ENCODE data around the gene ACOT8.
"Not testable (repeated sequence)": the region's sequence is repeated elsewhere in the genome, so short reads cannot be mapped to it uniquely, and the experiment has no call there.

ACOT8 gene

DNA sequence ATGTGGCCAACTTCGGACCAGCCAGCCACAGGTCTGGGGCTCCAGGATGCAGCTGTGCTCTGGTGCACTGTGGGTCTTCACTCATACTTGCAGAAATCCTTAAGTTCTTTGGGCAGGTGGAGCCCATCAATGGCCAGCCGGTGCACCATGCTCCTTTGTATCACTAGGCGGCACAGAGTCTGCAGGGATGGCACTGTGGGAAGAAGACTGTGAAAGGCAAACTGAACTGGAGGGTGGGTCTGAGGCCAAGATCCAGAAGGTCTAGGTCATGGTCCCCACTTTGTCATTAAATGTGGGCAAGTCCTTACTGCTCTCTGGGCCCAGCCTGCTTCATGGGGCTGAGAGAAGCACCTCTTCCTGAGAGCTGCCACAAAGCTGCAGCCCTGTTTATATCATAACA is 31.5 kb upstream of the ACOT8 start:
- in situ Hi-C loops (cut with HindIII; ENCODE audit: low sequenced_read_pairs): no loop called here

- in situ Hi-C loops (cut with HindIII; ENCODE audit: low sequenced_read_pairs): no loop called here
These were observed 30.1 kb upstream of the ACOT8 start, which contains the start of gene SPATA25 for GRCh38 chr20:45887346-45887715. TSS of gene SPATA25 (minus strand) at chr20:45887622. CDS start at chr20:45887590, 32 bp downstream.

GRCh38 chr20:45886590-45887345 is 29.6 kb upstream of the ACOT8 start:
- in situ Hi-C loops (cut with HindIII; ENCODE audit: low sequenced_read_pairs): no loop called here

- in situ Hi-C loops (cut with HindIII; ENCODE audit: low sequenced_read_pairs): no loop called here
These were observed 25.9 kb upstream of the ACOT8 start for GRCh38 chr20:45883100-45883469.

DNA sequence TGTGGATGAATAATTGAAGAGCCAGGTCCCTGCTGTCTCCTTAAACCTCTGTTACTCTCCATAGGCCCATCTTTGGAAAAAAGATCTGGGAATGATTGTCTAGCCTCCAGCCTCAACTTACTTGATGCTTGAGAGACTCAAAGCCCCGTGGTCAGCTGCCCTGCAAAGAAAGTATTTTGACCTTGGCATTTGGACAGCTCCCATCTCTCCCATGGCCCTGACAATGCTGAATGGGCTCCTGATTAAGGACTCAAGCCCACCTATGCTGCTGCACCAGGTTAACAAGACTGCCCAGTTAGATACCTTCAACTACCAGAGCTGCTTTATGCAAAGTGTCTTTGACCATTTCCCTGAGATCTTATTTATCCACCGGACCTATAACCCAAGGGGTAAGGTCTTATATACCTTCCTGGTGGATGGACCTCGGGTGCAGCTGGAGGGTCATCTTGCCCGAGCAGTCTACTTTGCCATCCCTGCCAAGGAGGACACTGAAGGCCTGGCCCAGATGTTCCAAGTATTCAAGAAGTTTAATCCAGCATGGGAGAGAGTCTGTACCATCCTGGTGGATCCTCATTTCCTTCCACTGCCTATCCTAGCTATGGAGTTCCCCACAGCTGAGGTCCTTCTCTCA is 25.4 kb upstream of the ACOT8 start:
- in situ Hi-C loops (cut with HindIII; ENCODE audit: low sequenced_read_pairs): no loop called here

DNA sequence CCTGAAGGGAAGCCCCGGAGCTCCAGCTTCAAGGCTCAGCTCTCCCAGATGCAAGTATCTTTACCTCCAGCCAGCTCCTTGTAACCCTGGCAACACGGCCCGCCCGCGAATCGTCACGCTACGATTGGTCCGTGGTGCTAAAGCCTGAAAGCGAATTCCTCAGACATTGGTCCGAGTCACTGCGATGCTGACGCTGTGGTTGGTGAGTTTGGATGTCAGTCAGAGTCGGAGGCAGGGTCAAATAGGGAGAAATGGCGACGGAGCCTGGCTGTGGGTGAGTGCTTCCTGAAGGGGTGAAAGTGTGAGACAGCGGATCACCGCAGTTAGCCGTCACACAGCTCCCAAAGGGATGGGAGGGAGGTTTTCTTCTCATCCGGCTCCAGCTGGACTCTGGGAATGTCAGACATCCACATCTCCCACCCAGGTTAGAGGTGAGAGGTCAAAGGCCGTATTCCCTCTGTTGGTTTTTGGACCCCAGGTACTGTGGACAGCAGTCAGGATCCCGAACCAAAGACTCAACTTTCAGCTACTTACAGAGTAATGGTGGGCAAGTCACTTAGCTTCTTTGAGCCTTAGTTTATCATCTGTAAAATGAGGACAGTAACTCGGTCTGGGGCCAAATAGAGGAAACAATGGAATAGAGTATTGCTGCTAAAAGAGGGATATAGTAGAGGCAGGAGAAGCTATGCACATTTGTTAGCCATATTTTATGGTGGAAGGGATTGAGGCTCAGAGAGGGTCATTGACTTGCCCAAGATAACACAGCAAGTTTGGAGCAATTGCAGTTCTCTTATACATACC is 24.0 kb upstream of the ACOT8 start, which contains the start of gene ZSWIM1:
Gene ZSWIM1 (plus strand): TSS at position 240 of the 801 bp plus-strand sequence. CDS start 1,366 bp downstream, outside the sequence.
- in situ Hi-C loops (cut with HindIII; ENCODE audit: low sequenced_read_pairs): no loop called here

DNA sequence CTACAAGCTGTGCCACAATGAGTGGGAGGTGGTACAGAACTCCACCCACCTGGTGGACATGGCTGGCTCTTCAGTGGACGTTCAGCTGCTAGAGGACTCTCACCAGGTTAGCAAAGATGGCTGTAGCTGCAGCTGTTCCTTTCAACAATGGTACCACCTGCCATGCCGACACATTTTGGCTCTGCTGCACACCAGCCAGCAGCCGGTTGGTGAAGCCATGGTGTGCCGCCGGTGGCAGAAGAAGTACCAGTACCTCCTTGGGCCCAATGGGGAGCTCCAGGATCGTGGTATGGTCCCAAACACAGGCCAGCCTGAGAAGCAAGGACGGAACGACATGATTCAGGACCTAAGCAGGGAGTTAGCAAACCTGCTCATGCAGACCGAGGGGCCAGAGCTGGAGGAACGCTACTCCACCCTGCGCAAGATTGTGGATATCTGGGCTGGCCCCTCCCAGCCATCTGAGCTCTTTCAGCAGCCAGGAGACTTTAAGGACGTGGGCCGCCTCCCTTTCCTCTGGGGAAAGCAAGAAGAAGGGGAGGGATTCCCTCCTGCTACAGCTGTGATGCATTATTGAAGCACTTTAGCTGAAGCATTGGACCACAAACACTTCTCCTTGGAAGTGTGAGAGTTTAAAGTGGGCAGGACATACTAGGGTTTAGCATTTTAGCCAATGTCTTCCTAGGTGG is 21.0 kb upstream of the ACOT8 start:
- in situ Hi-C loops (cut with HindIII; ENCODE audit: low sequenced_read_pairs): no loop called here

DNA sequence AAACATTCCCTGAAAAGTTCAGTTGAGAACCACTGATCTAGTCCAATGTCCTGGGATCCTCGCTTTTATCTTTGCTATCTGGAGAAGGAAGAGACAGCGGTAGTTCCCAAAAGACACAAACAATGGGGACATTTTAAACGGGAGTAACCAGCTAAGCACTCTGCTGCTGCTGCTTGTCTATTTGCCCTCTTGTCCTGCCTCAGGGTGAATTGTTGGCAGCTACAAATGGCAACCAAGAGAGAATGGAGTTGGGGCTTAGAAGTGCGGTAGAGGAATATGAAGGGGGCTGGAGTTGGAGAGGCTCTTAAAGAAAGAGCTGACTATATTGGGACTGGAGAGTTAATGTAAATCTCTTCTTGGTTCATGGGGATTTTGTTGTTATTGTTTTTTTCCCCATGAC is 17.4 kb upstream of the ACOT8 start:
- in situ Hi-C loops (cut with HindIII; ENCODE audit: low sequenced_read_pairs): no loop called here

DNA sequence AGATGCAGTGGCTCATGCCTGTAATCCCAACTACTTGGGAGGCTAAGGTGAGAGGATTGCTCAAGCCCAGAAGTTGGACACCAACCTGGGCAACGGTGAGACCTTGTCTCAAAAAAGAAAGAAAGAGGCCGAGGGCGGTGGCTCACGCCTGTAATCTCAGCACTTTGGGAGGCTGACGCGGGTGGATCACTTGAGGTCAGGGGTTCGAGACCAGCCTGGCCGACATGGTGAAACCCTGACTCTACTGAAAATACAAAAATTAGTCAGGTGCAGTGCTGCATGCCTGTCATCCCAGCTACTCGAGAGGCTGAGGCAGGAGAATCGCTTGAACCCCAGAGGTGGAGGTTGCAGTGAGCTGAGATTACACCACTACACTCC is 16.9 kb upstream of the ACOT8 start:
- in situ Hi-C loops (cut with HindIII; ENCODE audit: low sequenced_read_pairs): not testable (repeated sequence)

DNA sequence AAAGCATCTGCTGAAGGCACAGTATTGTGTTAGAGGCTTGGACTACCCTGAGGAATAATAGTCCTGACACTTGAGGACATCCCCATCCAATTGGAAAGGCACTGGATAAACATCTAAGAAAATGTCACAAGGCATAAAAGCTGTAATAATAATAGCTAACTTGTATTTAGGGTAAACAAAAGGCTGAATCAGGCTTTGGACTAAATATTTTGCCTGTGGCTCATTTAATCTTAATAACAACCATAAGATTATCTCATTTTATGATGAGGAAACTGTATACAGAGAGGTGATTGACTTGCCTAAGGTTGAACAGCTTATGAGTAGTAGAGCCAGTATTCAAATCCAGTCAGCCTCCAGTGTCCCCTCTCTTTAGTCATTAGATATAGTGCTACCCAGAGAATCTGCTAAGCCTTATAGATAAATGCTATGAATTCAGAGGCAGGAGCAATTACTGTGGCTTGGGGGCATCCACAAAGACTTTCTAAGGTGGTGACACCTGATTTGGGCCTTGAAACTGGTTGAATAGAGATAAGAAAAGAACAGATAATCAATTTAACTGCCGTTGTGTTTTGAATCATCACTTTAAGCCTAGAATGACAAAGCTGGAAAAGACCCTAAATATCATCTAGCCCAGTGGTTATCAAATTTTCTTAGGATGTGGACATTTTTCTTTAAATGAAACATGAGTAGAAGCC is 16.4 kb upstream of the ACOT8 start:
- in situ Hi-C loops (cut with HindIII; ENCODE audit: low sequenced_read_pairs): no loop called here

- in situ Hi-C loops (cut with HindIII; ENCODE audit: low sequenced_read_pairs): no loop called here
These were observed 15.4 kb upstream of the ACOT8 start for GRCh38 chr20:45872626-45873025.

DNA sequence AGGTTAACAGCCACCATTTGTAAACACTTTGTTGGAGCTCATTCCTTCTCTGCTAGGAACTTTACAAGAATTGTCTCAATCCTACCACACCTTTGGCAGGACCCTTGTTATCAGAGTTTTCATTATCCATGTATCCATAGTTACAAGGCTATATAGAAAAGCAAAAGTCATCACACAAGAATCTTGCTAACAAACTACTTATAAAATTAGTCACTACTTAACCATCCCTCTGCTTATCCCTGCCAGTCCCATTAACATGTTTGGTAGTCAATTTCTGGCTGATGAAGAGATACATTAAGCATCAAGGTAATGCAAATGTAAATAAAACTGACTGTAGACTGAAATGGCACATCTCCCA is 10.6 kb upstream of the ACOT8 start:
- in situ Hi-C loops (cut with HindIII; ENCODE audit: low sequenced_read_pairs): no loop called here

- in situ Hi-C loops (cut with HindIII; ENCODE audit: low sequenced_read_pairs): no loop called here
These were observed 10.1 kb upstream of the ACOT8 start for GRCh38 chr20:45867136-45867818.

DNA sequence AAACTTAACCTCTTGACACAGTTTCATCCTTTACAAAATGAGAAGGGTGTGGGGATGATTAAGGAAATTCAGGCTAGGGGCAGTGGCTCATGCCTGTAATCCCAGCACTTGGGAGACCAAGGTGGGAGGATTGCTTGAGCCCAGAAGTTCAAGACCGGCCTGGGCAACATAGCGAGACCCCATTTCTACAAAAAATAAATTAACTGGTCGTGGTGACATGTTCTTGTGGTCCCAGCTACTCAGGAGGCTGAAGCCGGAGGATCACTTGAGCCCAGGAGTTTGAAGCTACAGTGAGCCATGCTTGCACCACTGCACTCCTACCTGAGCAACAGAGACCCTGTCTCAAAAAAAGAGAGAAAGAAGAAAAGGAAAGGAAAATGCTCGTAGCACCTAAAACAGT is 9.3 kb upstream of the ACOT8 start:
- in situ Hi-C loops (cut with HindIII; ENCODE audit: low sequenced_read_pairs): no loop called here

- in situ Hi-C loops (cut with HindIII; ENCODE audit: low sequenced_read_pairs): no loop called here
These were observed 6.6 kb upstream of the ACOT8 start for GRCh38 chr20:45863543-45864470.

- in situ Hi-C loops (cut with HindIII; ENCODE audit: low sequenced_read_pairs): no loop called here
These were observed 4.3 kb upstream of the ACOT8 start for GRCh38 chr20:45861221-45862075.

DNA sequence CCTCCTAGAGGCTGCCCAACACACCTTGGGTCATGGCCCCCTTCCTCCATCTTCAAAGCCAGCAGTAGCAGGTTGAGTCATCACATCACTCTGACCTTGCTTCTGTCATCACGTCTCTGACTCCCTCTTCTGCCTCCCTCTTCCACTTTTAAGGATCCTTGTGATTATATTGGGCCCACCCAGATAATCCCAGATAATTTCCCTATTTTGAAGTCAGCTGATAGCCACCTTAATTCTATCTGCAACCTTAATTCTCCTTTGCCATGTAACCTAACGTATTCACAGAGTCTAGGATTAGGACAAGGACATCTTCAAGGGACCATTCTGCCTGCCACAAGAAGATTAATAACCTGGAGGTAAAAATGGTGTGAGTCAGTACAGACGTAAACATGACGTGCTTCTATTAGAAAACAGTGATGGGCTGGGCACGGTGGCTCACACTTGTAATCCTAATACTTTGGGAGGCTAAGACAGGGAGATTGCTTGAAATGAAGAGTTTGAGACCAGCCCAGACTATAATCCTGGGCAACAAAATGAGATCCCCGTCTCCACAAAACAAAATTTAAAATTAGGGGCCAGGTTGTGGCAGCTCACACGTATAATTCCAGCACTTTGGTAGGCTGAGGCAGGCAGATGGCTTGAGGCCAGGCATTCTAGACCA is 3.5 kb upstream of the ACOT8 start:
- in situ Hi-C loops (cut with HindIII; ENCODE audit: low sequenced_read_pairs): no loop called here

DNA sequence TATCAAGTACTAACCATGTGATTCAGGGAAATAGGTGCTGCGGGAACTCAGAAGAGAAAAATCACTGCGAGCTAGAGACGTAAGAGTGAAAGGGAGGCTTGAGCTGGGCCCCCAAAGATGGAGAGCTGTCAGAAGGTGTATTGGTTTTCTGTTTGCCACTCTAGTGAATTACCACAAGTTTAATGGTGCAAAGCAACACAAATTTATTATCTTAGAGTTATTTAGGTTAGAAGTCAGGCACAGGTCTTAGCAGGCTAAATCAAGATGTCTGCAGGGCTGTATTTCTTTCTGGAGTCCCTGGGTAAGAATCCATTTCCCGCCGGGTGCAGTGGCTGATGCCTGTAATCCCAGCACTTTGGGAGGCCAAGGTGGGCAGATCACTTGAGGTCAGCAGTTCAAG is 2.7 kb upstream of the ACOT8 start:
- in situ Hi-C loops (cut with HindIII; ENCODE audit: low sequenced_read_pairs): no loop called here

Data from DLD1 (cell line).